Hematopoietic multipotent progenitor cell treated with erythropoietin and hydrocortisone succinate and interleukin-3 and kit ligand, for 15 days (in vitro differentiated cells): ENCODE results near the gene ZBED6.
"Not testable (repeated sequence)": the region's sequence is repeated elsewhere in the genome, so short reads cannot be mapped to it uniquely, and the experiment has no call there.

Experiments used
- DNase-seq: peaks from one replicate; pipeline ENCODE4 v3.0.0-alpha.2; 2015; ENCODE audit warnings: low spot score

Gene ZBED6, protein sequence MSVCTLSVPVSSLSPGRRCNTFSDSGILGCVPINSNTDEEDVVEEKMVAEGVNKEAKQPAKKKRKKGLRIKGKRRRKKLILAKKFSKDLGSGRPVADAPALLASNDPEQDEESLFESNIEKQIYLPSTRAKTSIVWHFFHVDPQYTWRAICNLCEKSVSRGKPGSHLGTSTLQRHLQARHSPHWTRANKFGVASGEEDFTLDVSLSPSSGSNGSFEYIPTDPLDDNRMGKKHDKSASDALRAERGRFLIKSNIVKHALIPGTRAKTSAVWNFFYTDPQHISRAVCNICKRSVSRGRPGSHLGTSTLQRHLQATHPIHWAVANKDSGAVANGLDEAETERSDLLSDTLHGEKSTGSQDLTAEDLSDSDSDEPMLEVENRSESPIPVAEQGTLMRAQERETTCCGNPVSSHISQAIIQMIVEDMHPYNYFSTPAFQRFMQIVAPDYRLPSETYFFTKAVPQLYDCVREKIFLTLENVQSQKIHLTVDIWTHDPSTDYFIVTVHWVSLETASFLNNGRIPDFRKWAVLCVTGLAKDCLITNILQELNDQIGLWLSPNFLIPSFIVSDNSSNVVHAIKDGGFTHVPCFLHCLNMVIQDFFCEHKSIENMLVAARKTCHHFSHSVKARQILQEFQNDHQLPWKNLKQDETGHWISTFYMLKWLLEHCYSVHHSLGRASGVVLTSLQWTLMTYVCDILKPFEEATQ (N-terminal part only)

DNA sequence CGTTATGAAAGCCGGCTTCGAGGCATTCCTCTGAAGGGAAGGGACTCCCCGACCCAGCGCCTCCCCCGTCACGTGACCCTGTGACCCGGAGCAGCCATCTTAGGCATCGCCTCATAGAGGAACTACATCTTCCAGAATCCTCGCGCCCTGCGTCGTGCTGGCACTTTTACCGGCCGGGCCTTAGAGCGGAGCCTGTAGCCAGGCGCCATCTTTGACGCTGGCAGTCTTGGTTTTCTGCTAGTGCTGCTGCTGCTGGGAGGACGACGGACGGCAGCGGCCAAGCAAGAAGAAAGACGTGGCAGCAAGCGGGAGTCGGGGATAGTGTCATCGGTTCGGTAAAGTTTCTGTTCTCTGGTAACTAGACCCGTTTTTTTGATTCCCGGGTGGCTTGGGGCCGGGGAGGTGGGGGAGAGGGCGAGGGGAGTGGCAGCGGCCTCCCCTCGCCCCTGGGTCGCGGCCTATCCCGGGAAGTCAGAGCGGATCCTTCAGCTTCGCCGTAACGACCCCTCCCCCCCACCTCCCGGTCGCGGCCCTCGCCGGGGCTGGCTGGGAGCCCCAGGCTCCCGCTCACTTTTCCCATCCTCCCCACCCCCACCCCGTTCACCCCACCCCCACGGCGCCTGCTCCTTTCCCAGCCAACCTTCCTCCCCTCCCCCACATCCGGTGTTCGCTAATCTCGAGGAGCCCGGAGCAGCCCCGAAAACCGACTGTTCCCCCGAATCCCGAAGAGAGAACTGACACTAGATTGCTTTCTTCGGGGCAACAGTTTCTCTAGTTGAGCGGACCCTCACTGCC, at the start of gene ZBED6, which contains the start of gene ZC3H11A:
Gene ZBED6 (plus strand): TSS at position 183 of the 795 bp plus-strand sequence. CDS start 1,900 bp downstream, outside the sequence.
Gene ZC3H11A (plus strand): TSS at position 183 of the 795 bp plus-strand sequence. CDS start 21,448 bp downstream, outside the sequence.
- DNase-seq: peak; percentile 98

DNA sequence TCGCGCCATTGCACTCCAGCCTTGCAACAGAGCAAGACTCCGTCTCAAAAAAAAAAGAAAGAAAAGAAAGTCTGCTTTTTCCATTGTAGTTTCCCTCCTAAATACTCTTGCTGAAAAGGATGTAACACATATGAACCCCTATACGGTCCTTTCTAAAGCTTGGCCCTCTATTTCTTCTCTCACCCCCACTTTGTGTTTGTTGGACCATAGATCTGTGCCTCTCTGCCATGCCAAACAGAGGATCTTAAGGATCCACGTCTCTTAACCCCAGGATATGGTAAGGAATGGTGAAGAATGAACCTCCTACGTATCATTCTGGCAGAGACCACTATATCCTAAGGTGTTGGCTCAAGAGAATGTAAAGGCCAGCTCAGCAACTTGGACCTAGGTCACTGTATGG, 49.1 kb upstream of the ZBED6 start:
- no peak for DNase-seq

DNA sequence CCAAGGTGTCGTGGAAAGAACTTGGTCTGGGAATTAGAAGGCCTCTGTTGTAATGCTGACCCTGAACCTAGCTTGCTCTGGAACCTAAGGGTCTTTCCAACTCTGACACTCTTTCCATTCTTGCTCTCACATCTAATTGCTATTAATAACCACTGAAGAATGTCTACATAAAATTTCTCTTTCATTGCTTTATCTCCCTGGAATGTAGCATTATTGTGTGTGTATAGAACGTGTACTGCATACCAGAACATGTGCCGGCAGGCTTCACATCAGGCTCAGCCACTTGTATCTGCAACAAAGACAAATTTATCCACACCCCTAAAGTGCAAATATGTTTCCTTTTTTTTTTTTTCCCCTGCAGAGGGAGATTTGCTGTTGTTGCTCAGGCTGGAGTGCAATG, 44.4 kb upstream of the ZBED6 start:
- no peak for DNase-seq

DNA sequence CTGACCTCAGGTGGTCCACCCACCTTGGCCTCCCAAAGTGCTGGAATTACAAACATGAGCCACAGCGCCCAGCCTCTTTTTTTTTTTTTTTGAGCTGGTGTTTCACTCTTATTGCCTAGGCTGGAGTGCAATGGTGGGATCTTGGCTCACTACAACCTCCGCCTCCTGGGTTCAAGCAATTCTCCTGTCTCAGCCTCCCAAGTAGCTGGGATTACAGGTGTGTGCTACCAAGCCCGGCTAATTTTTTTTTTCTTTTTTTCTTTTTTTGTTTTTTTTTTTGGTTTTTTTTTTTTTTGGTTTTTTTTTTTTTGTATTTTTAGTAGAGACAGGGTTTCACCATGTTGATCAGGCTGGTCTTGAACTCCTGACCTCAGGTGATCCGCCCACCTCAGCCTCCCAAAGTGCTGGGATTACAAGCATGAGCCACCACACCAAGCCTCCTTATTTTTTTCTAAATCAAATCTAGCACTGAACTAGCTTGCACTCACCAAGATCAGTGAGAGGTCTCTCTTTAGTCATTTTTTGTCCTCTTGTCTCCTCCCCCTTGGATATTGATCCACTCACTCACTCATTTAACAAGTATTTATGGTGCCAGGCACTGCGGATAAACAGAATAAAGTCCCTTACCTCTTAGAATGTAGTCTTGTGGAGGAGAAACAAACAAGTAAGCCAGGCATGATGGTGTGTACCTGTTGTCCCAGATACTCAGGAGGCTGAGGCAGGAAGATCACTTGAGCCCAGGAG, 43.6 kb upstream of the ZBED6 start:
- DNase-seq: not testable (repeated sequence)

DNA sequence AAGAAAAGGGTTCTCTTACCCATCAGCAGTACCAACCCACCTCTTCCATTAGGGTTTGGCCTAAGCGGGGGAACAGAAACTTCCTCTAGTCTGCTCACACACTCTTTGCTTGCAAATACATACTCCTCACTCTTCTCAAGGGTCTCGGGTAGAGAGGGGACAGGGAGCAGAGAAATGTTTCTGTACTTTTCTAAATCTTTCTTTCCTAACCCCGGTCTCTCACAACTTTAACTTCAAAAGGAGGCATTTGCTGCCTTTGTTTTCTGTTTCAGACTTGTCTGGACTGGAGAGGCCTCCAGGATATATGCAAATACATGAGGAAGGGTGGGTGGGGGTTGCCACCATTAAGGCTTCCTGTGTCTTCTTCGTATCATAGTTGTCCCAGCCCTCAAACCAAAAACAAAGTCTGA, 41.0 kb upstream of the ZBED6 start:
- no peak for DNase-seq

DNA sequence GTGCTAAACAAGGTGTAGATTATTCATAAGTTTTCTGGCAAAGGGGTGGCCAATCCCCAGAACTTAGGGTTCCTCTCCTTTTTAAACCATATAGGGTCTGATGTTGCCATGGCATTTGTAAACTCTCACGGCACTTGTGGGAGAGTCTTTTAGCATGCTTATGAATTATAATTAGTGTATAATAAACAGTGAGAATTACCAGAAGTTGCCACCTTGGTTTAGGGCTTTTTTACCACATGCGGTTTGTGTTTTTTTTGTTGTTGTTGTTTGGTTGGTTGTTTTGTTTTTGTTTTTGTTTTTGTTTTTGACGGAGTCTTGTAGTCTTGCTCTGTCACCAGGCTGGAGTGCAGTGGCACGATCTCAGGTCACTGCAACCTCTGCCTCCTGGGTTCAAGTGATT, 39.4 kb upstream of the ZBED6 start:
- DNase-seq: no peak

DNA sequence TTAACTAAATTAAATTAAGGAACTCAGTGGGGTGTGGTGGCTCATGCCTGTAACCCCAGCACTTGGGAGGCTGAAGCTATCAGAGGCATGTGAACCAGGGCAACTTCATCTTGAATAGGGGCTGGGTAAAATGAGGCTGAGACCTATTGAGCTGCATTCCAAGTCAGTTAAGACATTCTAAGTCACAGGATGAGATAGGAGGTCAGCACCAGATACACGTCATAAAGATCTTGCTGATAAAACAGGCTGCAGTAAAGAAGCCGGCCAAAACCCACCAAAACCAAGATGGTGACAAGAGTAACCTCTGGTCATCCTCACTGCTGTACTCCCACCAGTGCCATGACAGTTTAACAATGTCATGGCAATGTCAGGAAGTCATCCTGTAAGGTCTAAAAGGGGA, 36.7 kb upstream of the ZBED6 start:
- DNase-seq: not testable (repeated sequence)

DNA sequence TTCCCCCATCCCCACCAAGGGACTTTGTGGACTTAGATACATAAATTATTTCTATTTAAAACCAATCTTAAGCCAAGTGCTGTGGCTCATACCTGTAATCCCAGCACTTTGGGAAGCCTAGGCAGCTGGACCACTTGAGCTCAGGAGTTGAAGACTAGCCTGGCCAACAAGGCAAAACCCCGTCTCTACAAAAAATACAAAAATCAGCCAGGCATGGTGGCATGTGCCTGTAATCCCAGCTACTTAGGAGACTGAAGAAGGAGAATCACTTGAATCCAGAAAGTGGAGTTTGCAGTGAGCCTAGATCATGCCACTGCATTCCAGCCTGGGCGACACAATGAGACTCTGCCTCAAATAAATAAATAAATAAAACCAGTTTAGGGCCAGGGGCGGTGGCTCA, 34.9 kb upstream of the ZBED6 start:
- no peak for DNase-seq

DNA sequence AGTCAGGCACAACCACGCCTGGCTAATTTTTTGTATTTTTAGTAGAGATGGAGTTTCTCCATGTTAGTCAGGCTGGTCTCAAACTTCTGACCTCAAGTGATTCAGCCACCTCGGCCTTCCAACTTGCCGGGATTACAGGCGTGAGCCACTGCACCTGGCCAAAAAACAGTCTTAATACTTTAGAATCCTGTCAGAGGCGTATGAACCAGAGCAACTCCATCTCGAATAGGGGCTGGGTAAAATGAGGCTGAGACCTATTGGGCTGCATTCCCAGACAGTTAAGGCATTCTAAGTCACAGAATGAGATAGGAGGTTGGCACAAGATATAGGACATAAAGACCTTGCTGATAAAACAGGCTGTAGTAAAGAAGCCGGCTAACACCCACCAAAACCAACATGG, 33.5 kb upstream of the ZBED6 start:
- DNase-seq: not testable (repeated sequence)

DNA sequence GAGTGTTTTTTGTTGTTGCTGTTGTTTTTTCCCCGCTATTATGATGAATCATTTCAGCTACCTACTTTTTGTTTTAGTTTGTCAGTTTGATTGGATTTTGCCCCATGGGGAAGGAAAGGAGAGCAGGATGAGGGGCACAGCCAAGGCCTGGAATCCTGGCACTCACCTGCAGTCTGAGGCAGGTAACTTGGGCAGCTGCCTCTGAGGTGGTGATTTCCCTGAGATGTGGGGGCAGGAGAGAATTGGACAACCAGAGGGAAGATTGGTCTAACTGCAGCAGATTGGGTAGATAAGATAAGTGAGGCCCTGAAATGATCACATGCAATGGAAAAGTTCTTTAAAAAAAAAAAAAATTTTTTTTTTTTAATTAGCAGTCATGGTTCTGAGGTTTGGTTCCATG, 31.9 kb upstream of the ZBED6 start:
- no peak for DNase-seq

DNA sequence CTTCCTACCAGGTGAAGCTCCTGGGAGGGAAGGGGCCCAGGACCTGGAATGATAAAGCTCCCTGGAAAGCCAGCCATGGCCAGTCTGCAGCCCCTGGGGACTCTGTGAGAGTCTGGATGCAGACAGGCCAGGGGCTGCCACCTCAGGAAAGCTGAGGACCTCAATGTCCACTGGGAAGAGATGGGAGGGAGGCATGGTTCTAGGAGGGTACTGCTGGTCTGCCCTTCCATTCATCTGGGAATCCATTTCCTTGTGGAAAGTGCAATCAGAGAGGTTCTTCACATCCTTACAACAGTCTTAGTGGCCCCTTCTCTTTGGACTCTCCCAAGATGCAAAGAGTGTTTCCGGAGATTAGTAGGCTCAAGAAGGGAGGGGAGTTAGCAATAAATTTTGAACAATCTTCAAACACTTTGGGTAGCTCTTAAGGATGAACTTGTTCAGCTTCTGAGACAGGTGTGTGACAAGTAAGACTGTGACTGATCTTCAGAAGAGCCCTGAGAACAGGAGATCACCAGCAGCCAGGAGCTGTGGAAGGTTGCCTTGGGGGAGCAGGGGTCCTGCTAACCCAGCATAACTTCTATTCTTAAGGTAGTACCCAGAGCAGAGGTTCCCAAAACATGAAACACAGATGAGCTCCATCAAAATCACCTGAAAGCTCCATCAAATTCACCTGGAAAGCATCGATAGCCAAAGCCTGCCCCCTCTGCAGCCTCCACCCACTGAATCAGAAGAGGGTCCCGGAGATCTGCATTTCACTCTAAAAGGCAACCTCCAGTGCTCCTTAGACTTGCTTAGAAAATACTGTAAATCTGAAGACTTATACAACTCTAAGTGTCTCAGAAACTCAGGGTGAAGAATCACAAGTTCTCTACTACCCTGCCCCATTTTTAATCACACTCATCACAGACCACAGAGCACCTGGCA, 31.1 kb upstream of the ZBED6 start:
- DNase-seq: no peak

DNA sequence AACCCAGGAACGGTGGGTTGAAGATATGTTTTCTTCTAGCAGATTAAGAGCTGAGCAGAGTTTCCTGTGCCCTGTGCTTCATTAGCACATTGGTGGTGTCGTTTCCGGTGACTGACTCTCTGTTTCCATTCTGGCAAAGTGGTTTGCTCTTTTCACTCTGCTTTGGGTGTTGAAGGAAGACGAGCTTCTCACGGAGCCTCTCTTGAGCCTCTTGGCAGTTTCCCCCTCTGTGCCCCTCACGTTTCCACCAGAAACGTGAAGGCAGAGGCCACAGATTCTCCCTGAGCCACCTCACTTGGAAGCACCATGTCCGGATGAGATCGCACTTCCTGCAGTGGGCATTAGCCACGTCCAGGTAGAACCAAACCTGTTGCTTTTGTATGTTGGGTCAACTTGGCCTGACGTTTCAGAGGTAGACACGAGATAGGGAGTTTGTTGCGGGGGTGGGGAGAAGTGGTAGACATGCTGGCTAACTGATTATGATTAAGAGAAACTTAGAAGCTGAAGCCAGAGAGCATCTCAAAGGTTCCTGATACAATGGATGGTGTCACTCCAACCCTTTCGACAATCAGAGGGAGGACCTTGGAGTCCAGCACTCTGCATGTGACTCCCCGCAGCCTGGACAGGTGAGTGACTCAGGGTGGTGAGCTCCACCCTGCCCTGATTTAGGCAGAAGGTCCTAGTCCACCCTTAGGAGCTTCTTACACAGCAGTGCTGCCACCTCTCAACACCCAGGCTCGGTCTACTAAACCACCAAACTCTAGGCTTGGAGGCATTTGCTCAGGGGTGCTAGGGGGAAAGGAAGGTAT, 30.2 kb upstream of the ZBED6 start, which contains the start of gene LAX1:
Gene LAX1 (plus strand): TSS at position 155 of the 809 bp plus-strand sequence. CDS start 383 bp downstream, at position 538.
- no peak for DNase-seq

DNA sequence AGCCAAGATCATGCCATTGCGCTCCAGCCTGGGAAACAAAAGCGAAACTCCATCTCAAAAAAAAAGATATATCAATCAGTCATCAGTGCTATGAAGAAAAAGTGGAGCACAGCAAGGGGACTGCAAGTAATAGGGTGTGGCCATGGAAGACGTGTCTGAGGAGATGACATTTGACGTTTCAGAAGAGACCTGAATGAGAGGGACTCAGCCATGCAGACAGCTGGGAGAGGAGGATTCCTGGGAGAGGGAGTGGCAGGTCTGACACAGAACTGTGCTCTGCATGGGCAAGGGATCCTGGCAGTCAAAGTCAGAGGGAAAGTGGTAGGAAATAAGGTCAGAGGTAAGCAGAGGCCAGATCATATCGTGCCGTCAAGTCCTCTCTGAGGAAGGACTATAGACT, 27.2 kb upstream of the ZBED6 start:
- DNase-seq: no peak

DNA sequence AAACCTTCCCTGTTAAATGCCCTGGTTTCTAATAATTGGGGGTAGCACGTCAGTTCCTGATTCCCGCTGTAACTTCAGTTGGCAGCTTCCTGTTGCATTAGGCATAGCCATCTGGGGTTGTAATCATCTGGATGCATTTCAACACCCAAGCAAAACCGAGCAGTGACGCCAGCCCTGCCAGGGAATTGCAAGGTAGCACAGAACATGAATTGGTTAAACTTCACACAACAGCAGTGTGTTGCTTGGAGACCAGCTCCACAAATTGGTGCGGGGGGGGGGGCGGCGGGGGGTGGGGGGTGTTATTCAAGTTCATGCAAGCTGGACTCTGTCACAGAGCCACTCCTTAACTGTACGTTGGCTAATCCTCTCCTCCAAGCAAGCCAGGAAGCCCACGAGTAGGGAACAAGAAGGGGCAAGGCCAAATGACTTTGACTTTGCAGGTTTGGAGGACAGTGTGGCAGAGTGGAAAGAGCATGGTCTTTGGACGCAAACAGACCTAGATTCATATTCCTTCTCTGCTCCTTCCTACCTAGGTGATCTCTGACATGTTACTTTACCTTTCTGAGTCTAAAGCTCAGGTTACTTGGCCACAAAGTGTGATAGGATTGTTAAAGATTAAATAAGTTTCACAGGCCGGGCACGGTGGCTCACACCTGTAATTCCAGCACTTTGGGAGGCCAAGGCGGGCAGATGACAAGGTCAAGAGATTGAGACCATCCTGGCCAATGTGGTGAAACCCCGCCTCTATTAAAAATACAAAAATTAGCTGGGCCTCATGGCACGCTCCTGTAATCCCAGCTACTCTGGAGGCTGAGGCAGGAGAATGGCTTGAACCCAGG, 25.7 kb upstream of the ZBED6 start:
- DNase-seq: no peak

DNA sequence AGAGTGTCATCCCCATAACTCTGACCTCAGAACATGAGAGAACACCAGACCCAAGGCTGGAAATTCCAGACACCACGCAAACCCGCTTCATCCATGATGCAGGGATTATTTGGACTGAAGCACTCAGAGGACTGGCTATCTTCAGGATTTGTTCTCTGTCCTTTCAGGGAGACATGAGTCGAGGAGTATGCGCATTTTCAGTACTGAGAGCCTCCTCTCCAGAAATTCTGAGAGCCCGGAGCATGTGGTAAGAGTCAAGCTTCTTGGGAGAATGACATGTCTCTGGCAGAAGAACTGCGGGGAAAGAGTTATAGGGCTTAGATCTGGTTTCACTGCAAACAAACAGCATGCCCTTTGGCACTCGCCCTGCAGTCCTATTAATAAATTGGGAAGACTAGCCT, 23.5 kb upstream of the ZBED6 start:
- no peak for DNase-seq

DNA sequence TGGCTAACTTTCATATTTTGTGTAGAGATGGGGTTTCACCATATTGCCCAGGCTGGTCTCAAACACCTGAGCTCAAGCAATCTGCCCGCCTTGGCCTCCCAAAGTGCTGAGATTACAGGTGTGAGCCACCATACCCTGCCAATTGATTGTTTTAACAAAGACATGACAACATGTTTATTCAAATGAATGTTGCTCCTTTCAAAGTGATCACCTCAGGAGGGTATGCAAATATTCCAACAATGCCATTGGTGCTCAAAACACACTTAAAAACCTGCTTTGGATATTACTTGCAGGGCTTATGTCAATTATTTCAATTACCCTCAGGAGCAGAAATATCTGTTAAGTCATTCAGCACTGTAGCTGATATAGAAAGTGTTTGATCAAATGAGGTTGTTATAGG, 22.6 kb upstream of the ZBED6 start:
- no peak for DNase-seq

DNA sequence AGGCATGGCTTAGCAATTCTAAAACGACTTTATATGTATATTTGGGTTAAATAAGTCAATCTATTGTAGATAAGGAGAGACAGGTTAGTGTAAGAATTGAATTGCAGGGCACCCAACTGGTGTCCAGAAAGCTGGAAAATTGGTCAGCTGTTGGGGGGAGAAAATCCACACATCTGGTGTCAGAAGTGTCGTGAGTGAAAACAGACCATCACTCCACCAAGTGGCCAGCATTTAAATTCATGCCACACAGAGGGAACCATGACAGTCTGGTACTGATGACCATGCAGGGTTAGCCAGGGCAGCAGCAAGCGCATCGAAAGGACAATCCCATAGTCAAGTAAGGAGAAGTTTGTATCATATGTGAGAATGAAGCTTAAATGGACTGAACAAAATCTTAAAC, 18.8 kb upstream of the ZBED6 start:
- DNase-seq: no peak

DNA sequence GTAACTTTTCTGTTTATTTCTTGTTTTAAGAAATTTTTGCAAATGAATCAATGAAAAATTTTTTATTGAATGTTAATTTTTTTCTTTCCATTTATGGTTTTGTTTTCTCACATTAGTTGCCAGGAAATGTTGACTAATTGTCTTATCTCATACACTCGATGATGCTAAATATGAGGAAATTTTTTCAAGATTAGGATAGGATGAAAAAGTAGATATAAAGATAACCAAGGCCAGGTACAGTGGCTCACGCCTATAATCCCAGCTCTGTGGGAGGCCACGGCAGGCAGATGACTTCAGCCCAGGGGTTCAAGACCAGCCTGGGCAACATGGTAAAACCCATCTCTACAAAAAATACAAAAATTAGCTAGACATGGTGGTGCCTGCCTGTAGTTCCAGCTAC, 17.8 kb upstream of the ZBED6 start:
- DNase-seq: no peak

DNA sequence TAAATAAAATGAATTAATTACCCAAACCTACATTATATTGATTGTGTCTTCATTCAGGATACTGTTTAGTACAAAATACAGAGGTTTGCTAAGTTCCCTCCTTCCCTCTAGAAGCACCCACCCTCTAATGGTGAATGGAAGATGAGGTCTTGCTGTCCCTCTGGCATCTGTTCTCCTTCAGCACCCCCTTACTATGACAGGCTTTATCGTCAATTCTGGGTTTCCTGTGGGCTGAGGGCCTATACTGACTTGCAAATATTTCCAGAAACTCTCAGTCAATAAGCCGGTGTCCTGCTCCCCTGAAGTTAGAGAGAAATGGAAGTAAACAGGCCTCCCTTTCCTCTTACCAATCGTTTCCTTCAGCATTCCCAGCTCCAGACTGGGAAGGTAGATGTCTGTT, 17.3 kb upstream of the ZBED6 start:
- DNase-seq: no peak
